GM19395 (cell line): Measurements from ENCODE around the gene KCNE1.
"Not testable (repeated sequence)": the region's sequence is repeated elsewhere in the genome, so short reads cannot be mapped to it uniquely, and the experiment has no call there.

Experiments
- ATAC-seq: cut with Tn5 transposase; IDR thresholded peaks from one replicate; pipeline ENCODE4 v1.9.1; 2021; ENCODE audit warnings: mild to moderate bottlenecking, moderate library complexity; ENCODE audit not compliant: unreplicated experiment

The KCNE1 gene

DNA sequence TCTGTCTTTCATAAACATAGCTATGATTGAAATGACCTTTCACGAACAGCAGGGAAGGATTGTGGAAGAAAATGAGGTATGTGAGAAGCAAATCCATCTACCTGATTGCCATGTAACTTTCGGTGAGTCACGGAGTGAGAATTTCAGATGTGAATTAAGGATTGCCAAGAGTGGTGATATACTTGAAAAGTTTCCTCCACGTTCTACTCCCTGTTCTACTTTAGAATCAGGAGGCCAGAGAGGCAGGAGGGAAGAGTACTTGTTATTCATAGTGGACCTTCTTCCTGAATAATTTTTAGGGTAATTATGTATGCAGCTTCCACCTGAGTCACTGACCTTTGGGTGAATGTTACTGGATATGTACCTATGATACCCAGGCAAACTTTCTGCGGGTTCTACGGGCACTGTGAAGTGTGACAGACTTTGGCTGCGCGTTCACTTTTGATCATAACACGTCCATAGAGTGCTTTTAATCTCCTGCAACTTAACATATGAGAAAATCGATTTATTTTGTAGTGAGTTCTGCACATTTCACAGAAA, 2.6 kb upstream of the KCNE1 start:
- no peak for ATAC-seq

DNA sequence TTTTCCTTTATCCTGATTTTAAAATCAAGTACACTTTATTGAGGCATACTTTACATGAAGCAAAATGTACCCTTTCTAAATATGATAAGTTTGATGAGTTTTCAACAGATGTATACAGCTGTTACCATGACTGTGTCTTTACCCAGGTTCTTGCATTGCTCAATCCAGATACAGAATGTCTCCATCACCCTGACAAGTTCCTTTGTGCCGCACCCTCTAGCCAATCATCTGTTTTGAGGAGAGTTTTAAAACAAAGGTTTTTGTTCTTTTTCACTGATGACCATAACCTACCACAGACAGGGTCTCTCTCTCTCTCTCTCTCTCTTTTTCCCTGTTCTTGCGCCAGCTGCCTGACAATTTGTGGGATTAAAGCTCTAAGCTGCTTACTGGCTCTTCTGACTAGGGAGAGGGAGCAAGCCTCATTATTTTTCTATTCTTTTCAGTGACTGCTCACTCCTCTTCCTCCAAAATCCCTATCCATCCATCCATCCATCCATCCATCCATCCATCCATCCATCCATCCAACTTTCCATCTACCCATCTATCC, 1.2 kb upstream of the KCNE1 start:
- ATAC-seq = no peak

DNA sequence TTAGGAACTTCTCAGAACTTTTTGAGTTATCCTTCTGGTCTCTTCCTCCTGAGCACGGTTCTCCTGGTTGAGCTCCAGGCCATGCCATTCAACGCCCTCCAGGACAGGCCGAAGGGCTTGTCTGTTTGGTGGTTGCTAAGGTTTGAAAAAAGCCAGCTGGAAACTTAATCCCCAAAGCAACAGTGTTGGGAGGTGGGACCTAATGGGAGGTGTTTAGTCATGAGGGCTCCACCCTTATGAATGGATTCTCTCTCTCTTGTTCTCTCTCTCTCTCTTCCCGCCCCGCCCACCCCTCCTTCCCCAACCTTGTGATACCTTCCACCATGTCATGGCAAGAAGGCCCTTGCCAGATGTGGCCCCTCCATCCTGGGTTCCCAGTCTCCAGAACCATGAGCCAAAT, 829 bp downstream of the KCNE1 start:
- ATAC-seq = no peak

DNA sequence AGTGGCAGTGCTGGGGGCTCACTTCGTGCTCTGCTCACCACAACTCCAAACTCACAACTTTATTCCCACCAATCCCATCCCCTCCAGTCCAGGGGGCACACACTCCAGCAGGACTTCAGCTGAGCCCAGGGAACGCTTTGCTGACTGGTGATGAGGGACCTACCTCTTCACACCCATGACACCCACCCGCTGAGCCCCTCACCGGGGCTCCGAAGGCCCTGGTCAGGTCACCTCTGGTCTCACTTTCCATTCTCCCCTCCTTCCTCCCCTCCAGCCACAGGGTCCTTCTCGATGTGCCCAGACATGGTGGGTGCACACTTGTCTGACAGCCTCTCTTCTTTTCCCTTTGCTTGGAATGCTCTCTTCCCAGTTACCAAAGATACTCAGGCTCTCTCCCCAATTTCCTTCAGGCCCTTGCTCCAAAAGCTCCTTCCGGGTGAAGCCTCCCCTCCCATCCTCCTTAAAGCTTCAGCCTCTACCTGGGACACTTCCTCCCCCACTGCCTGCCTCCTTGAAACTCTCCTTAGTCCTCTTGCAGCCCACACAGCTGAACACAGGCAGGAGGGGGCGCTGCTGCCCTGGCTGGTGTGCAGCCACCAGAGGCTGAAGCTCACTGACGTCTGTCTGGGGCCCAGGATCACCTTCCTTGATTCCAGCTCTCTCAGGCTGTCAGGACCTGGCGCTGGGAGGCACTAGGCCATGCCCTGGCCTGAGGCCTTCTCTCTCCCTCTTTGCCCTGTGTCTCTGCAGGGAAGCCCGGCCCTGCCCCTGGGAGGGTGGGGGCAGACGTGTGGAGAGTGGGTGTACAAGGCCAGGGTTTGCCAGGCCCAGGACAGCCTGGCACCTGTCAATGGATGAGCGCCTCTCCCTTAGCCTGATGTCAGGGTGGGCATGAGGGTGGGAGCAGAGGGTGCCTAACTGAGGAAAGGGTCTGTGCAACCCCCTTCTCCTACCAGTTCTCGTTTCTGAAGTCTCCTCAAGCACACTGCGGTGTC, 1.6 kb downstream of the KCNE1 start:
- no peak for ATAC-seq

DNA sequence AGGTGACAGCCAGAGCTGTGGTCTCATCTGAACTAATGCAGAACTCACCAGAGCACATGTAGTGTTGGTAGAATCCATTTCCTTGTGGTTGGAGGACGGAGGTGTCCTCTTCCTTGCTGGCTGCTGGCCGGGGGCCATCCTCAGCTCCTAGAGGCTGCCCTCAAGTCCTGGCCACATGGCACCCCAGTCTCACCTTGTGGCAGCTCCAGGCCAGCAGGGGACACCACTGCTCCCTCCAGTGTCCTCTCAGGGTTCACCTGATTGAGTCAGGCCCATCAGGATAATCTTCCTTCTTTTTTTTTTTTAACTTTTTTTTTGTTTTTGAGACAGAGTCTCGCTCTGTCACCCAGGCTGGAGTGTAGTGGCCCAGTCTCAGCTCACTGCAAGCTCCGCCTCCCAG, 2.9 kb downstream of the KCNE1 start:
- ATAC-seq = no peak

DNA sequence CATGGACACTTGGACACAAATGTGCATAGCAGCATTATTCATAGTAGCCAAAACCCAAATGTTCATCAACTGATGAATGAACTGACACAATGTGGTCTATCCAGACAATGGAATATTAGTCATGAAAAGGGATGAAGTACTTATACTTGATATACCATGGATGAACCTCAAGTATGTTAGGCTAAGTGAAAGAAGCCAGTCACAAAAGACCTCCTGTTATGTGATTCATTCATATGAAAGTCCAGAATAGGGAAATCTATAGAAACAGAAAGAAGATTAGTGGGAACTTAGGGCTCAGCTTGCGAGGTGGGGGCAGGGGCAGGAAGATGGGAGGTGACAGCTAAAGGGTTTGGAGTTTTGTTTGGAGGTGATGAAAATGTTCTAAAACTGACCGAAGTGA, 7.4 kb downstream of the KCNE1 start:
- ATAC-seq = no peak

DNA sequence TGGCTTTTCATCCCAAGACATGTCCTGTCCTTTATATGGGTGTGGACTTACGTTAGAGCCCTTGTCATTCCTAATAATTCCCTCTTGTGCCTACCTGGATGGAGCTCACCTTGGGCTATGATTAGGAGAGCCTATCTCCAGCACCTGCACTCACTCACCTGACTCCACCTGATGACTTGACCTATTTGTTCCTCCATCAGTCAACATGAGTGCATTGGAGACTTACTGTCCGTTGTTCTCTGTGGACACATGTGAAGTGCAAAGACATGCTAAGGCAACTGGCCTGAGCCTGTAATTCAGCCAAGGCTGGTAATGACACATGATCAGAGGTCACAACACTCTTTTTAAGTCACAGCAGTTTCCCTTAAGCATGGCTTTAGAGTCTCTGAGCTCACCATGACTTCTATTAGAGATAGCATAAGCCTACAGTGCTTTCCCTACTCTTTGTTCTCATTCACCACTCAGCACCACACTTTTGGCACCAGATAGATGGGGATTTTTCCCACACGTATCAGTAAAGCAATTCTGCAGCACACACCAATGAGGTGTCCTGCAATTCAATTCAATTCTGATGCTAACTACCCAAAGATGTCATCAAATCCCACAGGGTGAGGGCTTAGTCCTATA, 9.4 kb downstream of the KCNE1 start:
- ATAC-seq = no peak

DNA sequence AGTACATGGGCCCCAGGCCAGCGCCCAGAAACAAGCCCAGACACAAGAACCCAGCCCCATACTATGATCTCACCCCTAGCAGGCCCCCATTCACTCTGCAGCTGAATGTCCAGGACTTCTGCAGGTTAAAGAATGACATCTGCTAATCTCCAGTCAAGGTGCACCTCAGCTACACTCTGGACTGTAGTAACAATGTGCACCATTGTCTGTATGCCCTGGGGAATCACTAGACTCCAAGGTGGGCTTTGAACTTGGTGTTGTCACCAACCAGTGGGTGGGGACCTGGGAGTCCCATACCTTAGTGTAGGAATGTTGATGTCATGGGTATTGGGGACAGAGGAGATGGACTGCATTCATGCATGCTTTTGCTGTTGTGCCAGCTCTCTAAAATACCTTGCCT, 10.3 kb downstream of the KCNE1 start:
- ATAC-seq = no peak

DNA sequence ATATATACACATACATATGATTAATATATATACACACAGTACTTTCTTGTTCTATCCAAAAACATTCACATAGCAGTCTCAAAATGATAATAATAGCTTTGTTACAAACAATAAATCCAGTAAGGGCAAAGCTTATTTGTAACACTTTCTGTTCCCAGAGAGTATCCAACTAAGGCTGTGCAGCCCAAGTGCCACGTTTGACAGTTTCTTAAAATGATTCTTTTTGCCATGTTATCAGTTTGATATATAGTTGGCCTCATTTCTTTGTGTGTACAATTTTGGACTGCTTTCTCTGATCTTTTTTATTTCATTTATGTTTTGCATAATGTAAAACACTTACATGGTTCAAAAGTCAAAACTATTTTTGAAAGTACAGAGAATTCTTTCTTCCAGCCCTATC, 11.8 kb downstream of the KCNE1 start:
- ATAC-seq = no peak

DNA sequence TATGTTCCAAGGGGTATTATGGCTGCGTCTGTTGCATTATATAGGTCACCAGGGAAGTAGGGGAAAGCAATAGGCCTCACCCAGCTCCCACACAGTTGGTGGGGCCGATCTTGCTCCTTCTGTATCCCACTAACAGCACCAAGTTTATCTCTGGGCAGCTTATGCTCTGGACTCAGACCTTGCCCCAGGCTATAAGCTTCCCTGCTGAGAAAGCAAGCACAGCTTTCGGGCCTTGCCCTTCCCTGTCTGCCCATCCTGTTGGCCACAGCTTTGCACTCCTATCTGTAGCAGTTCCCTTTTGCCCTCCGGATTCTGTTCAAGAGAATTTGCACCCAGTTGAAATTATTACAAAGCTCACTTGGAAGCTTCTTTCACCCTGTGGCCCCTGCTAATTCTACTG, 12.9 kb downstream of the KCNE1 start:
- no peak for ATAC-seq

DNA sequence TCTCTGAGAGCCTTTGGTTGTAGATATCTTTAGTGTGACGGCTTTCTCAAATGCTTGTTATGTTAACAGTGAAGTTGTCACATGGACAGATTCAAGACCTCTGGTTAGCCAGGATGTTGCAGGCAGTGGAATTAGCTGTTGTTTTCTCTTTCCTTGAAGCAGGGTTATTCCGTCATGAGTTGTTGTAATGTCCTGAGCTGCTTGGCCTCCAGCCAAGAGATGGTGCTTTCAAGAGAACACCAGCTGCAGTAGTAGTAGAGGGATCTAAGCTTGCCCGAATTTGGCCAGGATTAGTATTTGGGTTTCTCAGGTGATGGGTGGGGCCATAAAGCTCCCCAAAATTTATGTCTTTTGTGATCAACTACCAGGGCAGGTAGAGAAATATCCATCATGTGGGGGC, 13.4 kb downstream of the KCNE1 start:
- no peak for ATAC-seq

DNA sequence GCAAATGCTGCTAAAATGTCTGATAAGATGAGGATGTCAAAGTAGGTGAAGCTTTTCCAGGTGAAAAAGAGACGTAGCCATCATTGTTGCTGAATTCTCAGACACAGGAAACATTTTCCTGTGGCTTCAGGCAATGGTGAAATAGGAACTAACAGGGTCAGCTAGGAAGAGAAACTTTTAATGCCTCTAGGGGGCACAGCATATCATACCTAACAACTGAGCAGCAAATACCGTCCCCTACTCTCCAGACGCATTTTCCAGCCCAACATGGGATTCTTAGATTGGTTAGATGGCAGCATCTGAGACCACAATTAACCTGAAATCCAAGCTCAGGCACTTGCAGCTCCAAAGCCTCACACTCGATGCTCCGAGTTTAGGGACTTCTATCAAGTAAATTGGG, 28.2 kb downstream of the KCNE1 start:
- ATAC-seq = not testable (repeated sequence)

DNA sequence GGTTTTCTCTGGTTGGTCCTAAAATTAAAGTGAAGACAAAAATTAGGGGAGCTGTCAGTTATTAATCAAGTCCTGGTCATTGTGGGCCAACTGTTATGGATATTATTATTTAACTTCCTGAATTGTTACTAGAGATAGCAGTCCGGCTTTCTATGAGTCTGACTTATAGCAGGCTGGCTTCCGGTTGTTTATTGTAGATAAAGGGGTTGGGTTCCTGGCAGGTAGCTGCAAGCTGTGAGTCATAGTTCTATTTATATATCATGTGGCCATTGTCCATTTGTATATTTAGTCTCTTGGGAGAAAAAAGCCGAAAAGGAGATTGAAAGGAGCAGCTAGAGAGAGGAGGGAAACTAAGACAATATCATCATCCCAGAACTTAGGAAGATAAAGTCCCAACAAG, 28.6 kb downstream of the KCNE1 start:
- not testable (repeated sequence) for ATAC-seq

DNA sequence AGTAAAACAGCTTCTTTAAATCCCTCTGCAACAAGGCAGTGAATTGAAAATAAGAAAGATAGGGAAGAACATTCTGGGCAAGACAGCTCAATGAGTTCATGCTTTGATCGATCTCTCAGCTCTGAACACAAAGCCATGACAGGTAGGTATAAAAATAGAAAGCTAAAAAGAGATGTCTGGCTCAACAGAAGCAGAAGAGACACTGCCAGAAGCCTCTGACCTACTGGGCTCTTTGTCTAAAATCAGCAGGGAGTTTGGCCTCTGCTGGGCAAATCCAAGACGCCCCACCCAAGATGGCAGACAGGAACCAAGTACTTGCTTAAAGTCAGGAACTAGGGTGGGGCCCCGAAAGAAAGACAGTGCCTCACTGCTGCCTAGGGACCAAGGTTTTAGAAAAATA, 44.7 kb downstream of the KCNE1 start:
- ATAC-seq = not testable (repeated sequence)

DNA sequence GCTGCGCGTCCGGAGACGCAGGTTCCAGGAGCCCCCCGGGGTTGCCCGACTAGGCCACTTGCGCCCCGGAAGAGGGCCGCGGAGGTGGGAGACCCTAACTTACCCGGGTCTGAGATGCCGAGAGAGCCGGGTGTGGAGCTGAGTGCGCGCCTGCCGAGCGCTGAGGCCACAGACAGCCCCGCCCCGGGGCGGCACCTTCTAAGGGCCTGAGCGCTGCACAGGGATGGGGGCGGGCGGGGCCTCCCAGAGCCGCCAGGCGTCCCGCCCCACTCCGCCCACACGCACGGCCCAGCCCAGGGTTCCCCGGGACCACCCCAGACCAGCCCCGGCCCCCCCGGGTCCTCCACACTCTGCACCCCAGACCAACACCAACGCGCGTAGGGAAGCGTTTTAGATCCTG, 52.6 kb downstream of the KCNE1 start:
- not testable (repeated sequence) for ATAC-seq

DNA sequence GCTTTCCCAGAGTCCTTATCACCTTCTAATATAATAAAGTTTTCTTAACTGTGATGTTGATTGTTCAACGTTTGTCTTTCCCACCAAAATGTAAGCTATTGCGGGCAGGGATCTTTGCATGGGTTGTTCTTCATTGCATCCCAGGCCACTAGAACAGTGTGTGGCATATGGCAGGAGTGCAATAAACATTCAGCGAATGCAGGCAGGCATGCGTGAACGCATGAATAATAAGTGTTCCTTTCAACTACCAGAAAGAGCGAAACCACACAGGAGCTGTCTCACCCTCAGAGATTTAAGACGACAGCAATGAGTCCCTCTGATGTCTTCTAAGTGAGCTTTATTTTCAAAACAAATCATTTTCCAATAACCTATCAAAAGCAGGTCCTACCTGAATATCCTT, 53.7 kb downstream of the KCNE1 start:
- not testable (repeated sequence) for ATAC-seq

DNA sequence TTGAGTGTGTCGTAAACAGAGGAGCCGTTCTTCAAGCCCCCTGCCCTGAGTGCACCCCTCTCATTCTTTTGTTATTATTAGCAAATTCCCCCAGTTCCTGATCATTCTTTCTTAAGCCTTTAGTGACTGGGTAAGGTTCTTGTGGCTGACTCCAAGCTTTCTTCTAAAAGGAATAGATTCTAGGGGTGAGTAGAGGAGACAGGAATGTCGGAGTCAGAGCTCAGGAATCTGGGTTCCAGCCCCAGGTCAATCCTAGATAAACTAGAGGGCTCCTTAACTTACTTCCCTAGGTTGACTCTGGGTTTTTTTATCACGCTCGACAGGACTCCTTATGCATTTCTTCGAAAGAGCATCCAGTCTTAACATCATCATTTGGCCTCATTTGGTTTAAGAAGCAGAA, 55.8 kb downstream of the KCNE1 start:
- ATAC-seq = not testable (repeated sequence)

DNA sequence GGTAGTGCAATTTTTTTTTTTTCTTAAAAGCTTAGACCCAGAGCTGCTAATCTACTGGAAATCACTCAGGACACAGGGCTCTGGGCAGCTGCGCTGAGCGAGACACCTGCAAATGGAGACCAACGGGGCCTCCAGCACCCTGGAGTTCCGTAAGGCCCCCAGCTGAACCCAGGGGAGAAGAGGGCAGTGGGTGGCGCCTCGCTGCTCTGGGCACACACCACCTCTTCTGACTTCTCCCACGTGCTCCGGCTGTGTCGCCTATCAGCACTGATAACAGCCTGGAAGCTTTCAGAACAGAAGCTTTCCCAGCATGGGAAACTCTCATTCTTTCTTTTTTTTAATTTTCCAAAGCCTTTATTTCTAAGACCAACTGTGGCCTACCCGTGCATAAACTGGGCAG, 56.4 kb downstream of the KCNE1 start:
- not testable (repeated sequence) for ATAC-seq

DNA sequence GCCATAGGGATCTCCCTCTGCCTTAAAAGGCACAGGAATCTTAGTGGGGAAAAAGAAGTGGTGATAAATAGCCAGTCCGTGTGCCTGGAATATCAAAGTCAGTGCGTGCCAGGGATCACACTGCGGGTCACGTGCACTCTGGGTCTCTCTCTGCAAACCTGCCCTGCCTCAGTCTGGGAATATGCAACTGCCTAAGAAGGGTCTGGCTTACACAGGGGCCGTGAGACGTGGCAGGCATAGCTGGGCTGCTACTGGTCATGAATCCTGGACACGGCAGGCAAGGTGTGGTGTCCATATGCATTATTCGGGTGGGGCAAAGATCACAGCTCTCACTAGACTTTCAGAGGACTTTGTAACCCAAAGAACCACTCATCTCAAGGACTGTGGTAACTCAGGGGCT, 65.0 kb downstream of the KCNE1 start:
- not testable (repeated sequence) for ATAC-seq

DNA sequence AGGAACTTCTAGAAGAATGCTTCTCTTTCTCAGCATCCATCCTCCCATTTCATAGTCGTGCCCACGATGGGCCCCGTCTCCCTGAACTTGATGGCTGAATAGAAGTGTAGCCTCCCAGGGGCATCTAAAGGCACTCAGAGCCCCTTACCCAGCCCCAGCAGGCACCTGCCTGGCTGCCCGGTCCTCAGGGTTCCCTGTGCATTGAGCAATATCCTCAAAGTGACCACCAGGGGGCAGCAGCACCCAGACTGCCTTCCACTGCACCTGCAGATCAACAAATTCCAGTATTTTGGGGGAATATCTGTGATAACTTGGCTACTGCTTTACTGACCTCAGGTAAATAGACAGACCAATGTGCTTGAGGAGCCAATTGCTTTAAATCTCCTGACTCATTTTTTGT, 68.5 kb downstream of the KCNE1 start:
- not testable (repeated sequence) for ATAC-seq

DNA sequence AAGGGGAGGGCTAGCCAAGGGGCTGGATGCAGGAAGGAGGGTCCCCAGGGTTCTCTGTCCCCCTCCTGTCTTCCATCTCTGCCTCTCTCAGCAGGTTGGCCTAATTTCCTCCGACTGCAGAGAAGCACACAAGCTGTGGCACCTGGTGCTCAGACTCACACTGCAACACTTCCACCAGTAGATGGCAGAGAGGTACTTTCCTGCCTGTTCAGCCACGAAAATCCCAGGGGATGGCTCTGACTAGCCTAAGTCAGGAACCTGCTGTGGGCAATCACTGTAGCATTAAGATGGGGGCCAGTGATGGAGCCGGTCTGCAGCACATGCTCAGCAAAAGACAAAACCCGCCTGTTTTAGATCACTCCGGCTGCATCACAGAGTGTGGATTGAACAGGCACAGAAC, 82.3 kb downstream of the KCNE1 start:
- ATAC-seq = not testable (repeated sequence)

DNA sequence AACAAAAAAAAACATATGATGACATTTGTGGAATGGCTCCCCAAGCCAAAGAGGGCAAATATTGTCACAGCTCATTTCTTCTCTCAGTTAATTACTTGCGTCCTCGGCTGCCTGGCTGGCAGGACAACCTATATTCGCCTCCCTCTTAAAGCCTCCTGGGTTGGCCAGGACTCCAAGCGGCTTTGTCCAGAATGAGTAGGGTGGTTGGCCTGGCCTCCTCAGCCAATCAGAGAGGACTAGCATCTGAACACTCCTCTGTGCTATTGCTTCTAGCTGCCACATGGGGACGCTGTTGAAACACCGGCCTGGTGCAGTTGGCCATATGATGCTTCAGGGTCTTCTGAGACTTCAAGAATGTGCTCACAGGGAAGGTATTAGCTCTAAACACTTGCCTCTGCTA, 83.6 kb downstream of the KCNE1 start:
- not testable (repeated sequence) for ATAC-seq
